OCI-LY7 (cell line): Measurements from ENCODE around the gene SPPL2A. TPM values are rescaled to one million over a fixed set of nuclear protein-coding genes. Genes with fewer than 3 reads are reported as not detected.
A peak's percentile ranks its signal among the peaks of the same experiment; 100 is the strongest.

Experiments used
- BruUV-seq: library from RNA; stranded (reverse); fragments of 400-500 nt; replicated peaks from 2 replicates; lab custom pipeline; 2021; lab: Mats Ljungman, UMichigan
- CTCF ChIA-PET: fragments of 300-600 bp; sonication (Branson Sonifier 250); formaldehyde crosslinking; loops from one replicate; lab custom pipeline; 2022; ENCODE audit warnings: antibody characterized with exemption; ENCODE audit not compliant: unreplicated experiment; lab: Charles Lee
- POLR2A ChIA-PET: fragments of 300-600 bp; sonication (Branson Sonifier 250); formaldehyde crosslinking; loops from one replicate; lab custom pipeline; 2022; ENCODE audit warnings: antibody characterized with exemption; lab: Charles Lee
- DNase-seq: peaks from one replicate; pipeline ENCODE4 v3.0.0-alpha.2; 2015; ENCODE audit warnings: low spot score
- H2AFZ ChIP-seq: fragments of 200-600 bp; sonication (generic), shearing (Covaris generic); 2 replicates; pipeline ENCODE4 v1.6.1; 2014; ENCODE audit warnings: mild to moderate bottlenecking, antibody characterized with exemption, low read length, moderate library complexity
- H3K27ac ChIP-seq: fragments of 200-600 bp; sonication (generic); 2 replicates; pipeline ENCODE4 v1.5.1; 2014; ENCODE audit warnings: mixed run types, low read depth, mild to moderate bottlenecking, moderate library complexity, low read length, inconsistent platforms; ENCODE audit not compliant: poor library complexity, severe bottlenecking
- H3K36me3 ChIP-seq: fragments of 200-600 bp; sonication (generic); 2 replicates; pipeline ENCODE4 v1.6.1; 2014; ENCODE audit warnings: mild to moderate bottlenecking, antibody characterized with exemption, low read length, moderate library complexity, mixed read lengths; ENCODE audit not compliant: insufficient read depth
- H3K4me1 ChIP-seq: fragments of 200-600 bp; sonication (generic); 2 replicates; pipeline ENCODE4 v1.5.1; 2014; ENCODE audit warnings: mild to moderate bottlenecking, low read length; ENCODE audit not compliant: insufficient read depth, poor library complexity, severe bottlenecking
- H3K4me2 ChIP-seq: fragments of 200-600 bp; sonication (generic); 2 replicates; pipeline ENCODE4 v1.6.1; 2014; ENCODE audit warnings: mild to moderate bottlenecking, low read length
- H3K4me3 ChIP-seq: fragments of 200-600 bp; sonication (generic); 2 replicates; pipeline ENCODE4 v1.5.1; 2014; ENCODE audit warnings: mild to moderate bottlenecking, low read depth, low read length; ENCODE audit not compliant: poor library complexity, severe bottlenecking
- H3K79me2 ChIP-seq: fragments of 200-600 bp; sonication (generic); 2 replicates; pipeline ENCODE4 v1.6.1; 2016; ENCODE audit warnings: low read depth, mild to moderate bottlenecking, low read length, moderate library complexity, mixed read lengths; ENCODE audit not compliant: insufficient read depth
- H3K9me2 ChIP-seq: fragments of 200-600 bp; sonication (generic); 2 replicates; pipeline ENCODE4 v1.6.1; 2016; ENCODE audit warnings: mild to moderate bottlenecking, low read length, mixed read lengths; ENCODE audit not compliant: insufficient read depth
- H3K9me3 ChIP-seq: fragments of 200-600 bp; sonication (generic); 2 replicates; pipeline ENCODE4 v1.6.1; 2014; ENCODE audit warnings: mild to moderate bottlenecking, mixed run types, low read length, mixed read lengths
- H4K20me1 ChIP-seq: fragments of 200-600 bp; sonication (generic); 2 replicates; pipeline ENCODE4 v1.6.1; 2014; ENCODE audit warnings: mild to moderate bottlenecking, antibody characterized with exemption, low read length, moderate library complexity, mixed read lengths; ENCODE audit not compliant: insufficient read depth
- CTCF ChIP-seq: fragments of 200-600 bp; sonication (generic); conservative IDR thresholded peaks from 2 replicates; pipeline ENCODE4 v1.5.1; 2014; ENCODE audit warnings: mild to moderate bottlenecking, antibody characterized with exemption, low read length, moderate library complexity, mixed read lengths
- EZH2phosphoT487 ChIP-seq: fragments of 200-600 bp; sonication (generic); IDR thresholded peaks from 2 replicates; pipeline ENCODE4 v1.6.1; 2018; ENCODE audit warnings: low read depth, borderline replicate concordance, mild to moderate bottlenecking, mixed run types, antibody characterized with exemption, low read length, moderate library complexity, mixed read lengths
- intact Hi-C: fragments of 100-400 bp; cut with micrococcal nuclease; formaldehyde crosslinking; loops from one replicate; pipeline ENCODE4 v1.10.0; 2022; ENCODE audit not compliant: unreplicated experiment
- total RNA-seq, 2 experiments: library from RNA; depleted of rRNA in 1 of 2; stranded (reverse); fragments of >200 nt in 1 of 2; shearing (Covaris generic) in 1 of 2; gene quantifications; 2 replicates each; pipeline ENCODE4 v1.2.3, GENCODE V29; 2014 to 2022

The SPPL2A gene
- total RNA-seq, 2 experiments from 2014 or later = 24.6 to 41.6 TPM

- Histone ChIP-seq H3K27ac (no peak overlapping the region), H3K9me2 (no peaks in the 10 kb centered on the region), H3K36me3 (peaks cover 65% of the 10 kb centered on the region), H3K4me3 (no peak overlapping the region), H3K4me1 (peaks cover 11% of the 10 kb centered on the region), H4K20me1 (peaks cover 18% of the 10 kb centered on the region), H3K79me2 (peaks cover 99% of the 10 kb centered on the region), H3K9me3 (no peaks in the 10 kb centered on the region), H2AFZ (no peak overlapping the region), H3K4me2 (peak overlapping the region; percentile 26; the same call in 1 of the 2 replicates)
- intact Hi-C loops = loop anchor here (10.0 kb wide), 1 partner anchor 327 kb away; the partner anchor contains the start of gene GABPB1
- DNase-seq = no peak
- POLR2A ChIA-PET = interaction anchor here (1.0 kb wide), 2 partner anchors 10 to 204 kb away, joined by 3 read pairs; no protein-coding TSS in a partner anchor
- CTCF ChIA-PET = no interaction called here
- TSS peak; percentile 6 for BruUV-seq
- no peak for TF ChIP-seq EZH2phosphoT487
- TF ChIP-seq CTCF = no peak
Measured at GRCh38 chr15:50681467-50681866, 84.0 kb downstream of the SPPL2A start.

- peaks cover 19% of the 10 kb centered on the region for H4K20me1 ChIP-seq
- H2AFZ ChIP-seq = no peak overlapping the region
- intact Hi-C loops = no loop called here
- peaks cover 6% of the 10 kb centered on the region for H3K4me1 ChIP-seq
- no peak for DNase-seq
- H3K9me3 ChIP-seq = no peaks in the 10 kb centered on the region
- H3K4me2 ChIP-seq = no peak overlapping the region
- no peaks in the 10 kb centered on the region for H3K9me2 ChIP-seq
- no TSS peak for BruUV-seq
- peaks cover 70% of the 10 kb centered on the region for H3K36me3 ChIP-seq
- ChIA-PET POLR2A (no interaction called here), CTCF (no interaction called here)
- TF ChIP-seq EZH2phosphoT487 (no peak), CTCF (no peak)
- H3K4me3 ChIP-seq = no peak overlapping the region
- H3K27ac ChIP-seq = no peak overlapping the region
- peaks cover 100% of the 10 kb centered on the region for H3K79me2 ChIP-seq
Measured at GRCh38 chr15:50676799-50677483, 88.6 kb downstream of the SPPL2A start.
